HG03066 (cell line): ENCODE data around the gene CARD10.
"Not testable (repeated sequence)": the region's sequence is repeated elsewhere in the genome, so short reads cannot be mapped to it uniquely, and the experiment has no call there.

ENCODE experiments used
- ATAC-seq: cut with Tn5 transposase; IDR thresholded peaks from one replicate; pipeline ENCODE4 v1.9.1; 2021; ENCODE audit warnings: low read depth; ENCODE audit not compliant: unreplicated experiment

CARD10 gene

GRCh38 chr22:37527081-37527752, 8.0 kb upstream of the CARD10 start:
- ATAC-seq = not testable (repeated sequence)

GRCh38 chr22:37526376-37526775, 7.2 kb upstream of the CARD10 start:
- no peak for ATAC-seq

GRCh38 chr22:37525746-37526350, 6.6 kb upstream of the CARD10 start:
- ATAC-seq = no peak

- no peak for ATAC-seq
These were observed 6.0 kb upstream of the CARD10 start for GRCh38 chr22:37525073-37525745.

GRCh38 chr22:37522482-37522881, 3.3 kb upstream of the CARD10 start:
- ATAC-seq = no peak

- no peak for ATAC-seq
These were observed 2.1 kb upstream of the CARD10 start for GRCh38 chr22:37521236-37521739.

- no peak for ATAC-seq
These were observed 1.6 kb upstream of the CARD10 start for GRCh38 chr22:37520776-37521191.

GRCh38 chr22:37518509-37519267, 527 bp downstream of the CARD10 start:
- ATAC-seq = no peak

GRCh38 chr22:37517826-37518450, 1.3 kb downstream of the CARD10 start:
- no peak for ATAC-seq

- ATAC-seq = no peak
These were observed 2.8 kb downstream of the CARD10 start for GRCh38 chr22:37516456-37516855.

- no peak for ATAC-seq
These were observed 3.3 kb downstream of the CARD10 start for GRCh38 chr22:37515901-37516300.

- ATAC-seq = no peak
These were observed 4.6 kb downstream of the CARD10 start for GRCh38 chr22:37514526-37515051.

- no peak for ATAC-seq
These were observed 7.7 kb downstream of the CARD10 start for GRCh38 chr22:37511395-37512104.

- no peak for ATAC-seq
These were observed 9.1 kb downstream of the CARD10 start for GRCh38 chr22:37510091-37510490.

GRCh38 chr22:37509059-37509860, 10.0 kb downstream of the CARD10 start:
- no peak for ATAC-seq

- ATAC-seq = no peak
These were observed 10.7 kb downstream of the CARD10 start for GRCh38 chr22:37508431-37508992.

- no peak for ATAC-seq
These were observed 11.5 kb downstream of the CARD10 start for GRCh38 chr22:37507731-37508130.

- ATAC-seq = no peak
These were observed 13.2 kb downstream of the CARD10 start for GRCh38 chr22:37505989-37506388.
